Psoas muscle (tissue), 8 donors: ENCODE measurements around the gene C1orf198. TPM values are rescaled to one million over a fixed set of nuclear protein-coding genes. Genes with fewer than 3 reads are reported as not detected.
A peak's percentile ranks its signal among the peaks of the same experiment; 100 is the strongest.

Experiments
- ATAC-seq, 4 donors: fragments of 200-7000 bp; cut with Tn5 transposase; one replicate each; pipeline ENCODE4 v1.9.1; 2020; ENCODE audit warnings: moderate library complexity in 3 of 4, mild to moderate bottlenecking in 2 of 4
- DNase-seq, 2 donors: peaks; one replicate each; pipeline ENCODE4 v3.0.0-alpha.2; 2020
- H3K27ac ChIP-seq: fragments of 200-600 bp; one replicate; pipeline ENCODE4 v1.8.0; 2022
- H3K27me3 ChIP-seq, 3 donors: fragments of 200-600 bp in 1 of 3; one replicate each; pipeline versions ENCODE4 v1.6.1 to v1.8.0; 2013 to 2022; ENCODE audit warnings: low read length in 2 of 3, mild to moderate bottlenecking in 2 of 3, moderate library complexity in 1 of 3; ENCODE audit not compliant: insufficient read depth in 3 of 3
- H3K36me3 ChIP-seq, 2 donors: fragments of 200-600 bp in 1 of 2; one replicate each; pipeline versions ENCODE4 v1.6.1 to v1.8.0; 2013 to 2022; ENCODE audit warnings: low read depth in 1 of 2, mild to moderate bottlenecking in 1 of 2, moderate library complexity in 1 of 2; ENCODE audit not compliant: insufficient read depth in 1 of 2
- H3K4me1 ChIP-seq: fragments of 200-600 bp; one replicate; pipeline ENCODE4 v1.8.0; 2022
- H3K4me3 ChIP-seq: fragments of 200-600 bp; one replicate; pipeline ENCODE4 v1.8.0; 2022; ENCODE audit warnings: mild to moderate bottlenecking
- H3K9me3 ChIP-seq: fragments of 200-600 bp; one replicate; pipeline ENCODE4 v1.8.0; 2022
- WGBS, 3 donors: extraction: QIAGEN DNeasy Blood & Tissue Kit; methylation state at CpG; one replicate each; pipeline versions ENCODE4 v1.1.6 to v1.1.7; 2013; 5-methylcytosine and 5-hydroxymethylcytosine counted together
- intact Hi-C, 2 donors: fragments of 100-400 bp; cut with DNase I; formaldehyde crosslinking; loops; one replicate each; pipeline versions ENCODE4 v1.11.0 to v1.14.2; 2022
- polyA plus RNA-seq, 3 donors: library from polyadenylated mRNA; stranded (reverse); fragments of 200-250 nt; gene quantifications; one replicate each; pipeline ENCODE4 v1.2.3, GENCODE V29; 2013
- total RNA-seq, 4 donors: library from RNA; stranded (reverse); fragmentation: NEBNext Ultra II Directional in 2 of 4; extraction: Animal tissue kit (Norgen Biotek cat#: 25700) in 2 of 4; gene quantifications; one replicate each; pipeline versions ENCODE4 v1.2.1 to v1.2.4, GENCODE V29; 2021 to 2023
- TF ChIP-seq, protein P1 (sequence below): fragments of 200-600 bp; IDR thresholded peaks from one replicate; pipeline ENCODE4 v1.8.0; 2022; ENCODE audit warnings: antibody characterized with exemption
- donor health status: healthy with polysubstance abuse.
- donor health status: DM: no; HTN: no; CAD: no; lungs with moderate emphysema.
- donor health status: Bipolar disorder and iron deficiency.
- donor health status: healthy.
- donor health status: DM: yes; HTN: yes; CAD: no.
- donor health status: DM: no; HTN: no; CAD: no.
- donor health status: DM: no; HTN: no; CAD: no.
- donor health status: DM: yes; HTN: yes; CAD: no.

The C1orf198 gene
- total and polyA plus RNA-seq, 7 donors, result 32.0 to 122 (median 81.8) TPM

DNA sequence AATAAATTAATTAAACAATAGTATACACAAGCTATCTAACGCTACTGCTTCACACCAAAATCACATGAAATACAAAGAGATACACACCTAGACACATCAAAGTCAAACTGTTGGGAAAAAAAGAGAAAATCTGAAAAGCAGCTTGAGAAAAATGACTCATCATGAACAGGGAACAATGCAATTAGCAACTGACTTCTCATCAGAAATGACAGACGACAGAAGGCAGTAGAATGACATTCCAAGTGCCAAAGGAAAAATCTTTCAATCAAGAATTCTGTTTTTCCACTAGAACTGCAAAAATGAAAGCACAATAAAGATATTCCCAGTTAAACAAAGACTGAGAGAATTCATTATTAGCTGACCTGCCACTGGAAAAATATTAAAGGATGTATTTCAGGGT, 63.9 kb downstream of the C1orf198 start:
- TF ChIP-seq, protein P1, sequence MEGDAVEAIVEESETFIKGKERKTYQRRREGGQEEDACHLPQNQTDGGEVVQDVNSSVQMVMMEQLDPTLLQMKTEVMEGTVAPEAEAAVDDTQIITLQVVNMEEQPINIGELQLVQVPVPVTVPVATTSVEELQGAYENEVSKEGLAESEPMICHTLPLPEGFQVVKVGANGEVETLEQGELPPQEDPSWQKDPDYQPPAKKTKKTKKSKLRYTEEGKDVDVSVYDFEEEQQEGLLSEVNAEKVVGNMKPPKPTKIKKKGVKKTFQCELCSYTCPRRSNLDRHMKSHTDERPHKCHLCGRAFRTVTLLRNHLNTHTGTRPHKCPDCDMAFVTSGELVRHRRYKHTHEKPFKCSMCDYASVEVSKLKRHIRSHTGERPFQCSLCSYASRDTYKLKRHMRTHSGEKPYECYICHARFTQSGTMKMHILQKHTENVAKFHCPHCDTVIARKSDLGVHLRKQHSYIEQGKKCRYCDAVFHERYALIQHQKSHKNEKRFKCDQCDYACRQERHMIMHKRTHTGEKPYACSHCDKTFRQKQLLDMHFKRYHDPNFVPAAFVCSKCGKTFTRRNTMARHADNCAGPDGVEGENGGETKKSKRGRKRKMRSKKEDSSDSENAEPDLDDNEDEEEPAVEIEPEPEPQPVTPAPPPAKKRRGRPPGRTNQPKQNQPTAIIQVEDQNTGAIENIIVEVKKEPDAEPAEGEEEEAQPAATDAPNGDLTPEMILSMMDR, result no peak
- H3K9me3 ChIP-seq, result no peaks in the 10 kb centered on the region
- H3K36me3 ChIP-seq, result no peaks in the 10 kb centered on the region
- no peak overlapping the region for H3K4me3 ChIP-seq
- no peak for DNase-seq
- H3K4me1 ChIP-seq, result no peaks in the 10 kb centered on the region
- H3K27ac ChIP-seq, result no peak overlapping the region
- no peaks in the 10 kb centered on the region for H3K27me3 ChIP-seq
- ATAC-seq, result no peak
- intact Hi-C loops, result no loop called here
- 74 to 81% (median 78%) methylated on average over 2 of the region's 2 CpGs for WGBS, 3 donors

DNA sequence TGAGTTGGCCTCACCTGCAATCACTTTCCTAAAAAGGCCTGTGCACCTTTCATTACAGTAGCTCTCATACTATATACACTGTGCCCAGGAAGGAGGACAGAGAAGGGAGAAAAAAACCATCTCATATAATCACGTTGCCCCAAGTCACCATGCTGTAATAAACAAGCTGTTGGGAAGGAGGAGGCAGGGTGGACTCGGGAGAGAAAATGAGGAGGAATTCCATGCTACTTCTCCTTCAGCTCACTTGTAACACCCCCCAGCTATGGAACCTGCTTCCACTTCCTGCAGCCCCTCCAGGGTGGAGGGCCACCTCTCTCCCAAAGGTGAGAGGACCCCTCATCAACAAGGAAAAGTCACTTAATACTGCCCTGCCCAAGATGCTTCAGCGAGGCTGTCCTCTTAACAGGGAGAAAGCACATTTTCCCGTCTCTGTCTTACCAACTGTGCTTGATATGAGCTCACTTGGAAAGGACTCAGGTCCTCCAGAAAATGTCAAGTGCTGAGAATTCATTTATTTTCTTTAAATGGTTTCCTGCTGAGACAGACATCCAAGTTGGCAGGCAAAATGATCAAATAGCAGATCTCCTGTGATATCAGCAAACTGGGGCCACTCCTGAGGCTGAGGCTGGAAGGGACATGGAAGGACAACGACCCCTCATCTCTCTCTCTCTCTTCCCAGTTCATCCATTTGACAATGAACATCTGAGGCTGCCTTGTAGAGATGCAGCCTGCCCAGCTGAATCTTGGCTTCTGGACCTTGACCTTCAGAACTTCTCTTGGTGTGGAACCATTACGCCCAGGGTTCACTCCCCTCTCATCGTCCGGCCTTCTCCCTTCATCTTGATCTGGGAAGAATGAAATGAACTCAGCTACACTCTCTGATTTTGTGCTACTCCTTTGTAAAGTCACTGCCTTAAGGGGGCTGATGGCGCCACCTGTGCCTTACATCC, 67.2 kb downstream of the C1orf198 start:
- TF ChIP-seq, protein P1, result no peak
- ATAC-seq, result no peak
- Histone ChIP-seq H3K27me3 (no peaks in the 10 kb centered on the region), H3K4me3 (no peak overlapping the region), H3K36me3 (no peaks in the 10 kb centered on the region), H3K4me1 (no peaks in the 10 kb centered on the region), H3K27ac (no peak overlapping the region), H3K9me3 (no peaks in the 10 kb centered on the region)
- 82 to 88% (median 88%) methylated on average over 9 of the region's 9 CpGs for WGBS, 3 donors
- no peak for DNase-seq
- intact Hi-C loops, result no loop called here

DNA sequence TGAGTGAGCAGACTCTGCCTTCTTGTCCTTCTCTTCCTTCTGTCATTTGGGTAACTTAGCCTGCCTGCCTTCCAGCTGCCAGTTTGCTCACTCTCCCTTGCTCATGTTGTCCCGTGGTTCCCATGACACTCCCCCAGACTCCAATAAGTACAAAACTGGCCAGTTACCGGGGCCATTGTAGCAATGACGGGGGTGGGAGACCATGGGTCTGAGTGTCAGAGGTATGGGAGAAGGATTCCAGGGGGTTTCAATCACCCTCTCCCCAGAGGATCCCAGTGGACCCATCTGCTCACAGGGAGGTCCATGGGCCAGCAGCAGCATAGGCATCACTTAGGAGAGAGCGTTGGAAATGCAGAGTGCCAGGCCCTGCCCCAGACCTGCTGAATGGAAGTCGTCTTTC, 69.8 kb downstream of the C1orf198 start:
- intact Hi-C loops, result loop anchor here (1.0 to 5.0 kb wide), 5 partner anchors 79 to 414 kb away; no protein-coding TSS in a partner anchor
- TF ChIP-seq, protein P1, result no peak
- Histone ChIP-seq H3K4me3 (no peak overlapping the region), H3K4me1 (no peaks in the 10 kb centered on the region), H3K9me3 (no peaks in the 10 kb centered on the region), H3K36me3 (no peaks in the 10 kb centered on the region), H3K27me3 (no peaks in the 10 kb centered on the region), H3K27ac (no peak overlapping the region)
- DNase-seq, result no peak
- WGBS, 3 donors, result 81 to 93% (median 87%) methylated on average over 5 of the region's 5 CpGs
- ATAC-seq, result no peak

DNA sequence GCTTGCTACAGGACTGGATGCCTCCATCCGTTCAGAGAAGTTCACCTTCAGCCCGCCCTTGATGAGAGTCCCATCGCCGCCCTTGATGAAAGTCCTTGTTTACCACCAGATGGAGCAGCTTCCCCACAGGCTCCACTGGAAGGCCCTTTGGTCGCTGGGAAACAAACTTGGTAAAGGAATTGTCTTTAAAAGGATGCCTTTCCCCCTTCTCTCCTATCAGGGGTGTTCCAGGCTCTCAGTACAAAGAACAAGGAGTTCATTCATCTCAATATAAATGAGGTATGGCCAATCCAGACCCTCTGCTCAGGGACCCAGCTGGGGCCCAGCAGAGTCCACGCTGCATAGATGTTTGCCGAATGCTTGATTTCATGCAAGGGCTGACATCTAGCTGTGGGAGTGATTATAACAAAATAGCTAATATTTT, 70.4 kb downstream of the C1orf198 start:
- intact Hi-C loops, result loop anchor here (1.0 to 5.0 kb wide), 5 partner anchors 79 to 414 kb away; no protein-coding TSS in a partner anchor
- peak; percentile 77 to 94 (median 89) for ATAC-seq
- Histone ChIP-seq H3K9me3 (no peaks in the 10 kb centered on the region), H3K27ac (no peak overlapping the region), H3K27me3 (no peaks in the 10 kb centered on the region), H3K36me3 (no peaks in the 10 kb centered on the region), H3K4me3 (no peak overlapping the region), H3K4me1 (no peaks in the 10 kb centered on the region)
- peak; percentile 42 to 70 for DNase-seq
- TF ChIP-seq, protein P1, result peak; percentile 75
- 17 to 24% (median 21%) methylated on average over 7 of the region's 7 CpGs for WGBS, 3 donors
